GM19467 (cell line): ENCODE data around the gene OTOP2.

Source experiments
- ATAC-seq: cut with Tn5 transposase; IDR thresholded peaks from one replicate; pipeline ENCODE4 v1.9.1; 2021; ENCODE audit warnings: mild to moderate bottlenecking, moderate library complexity; ENCODE audit not compliant: unreplicated experiment

Gene OTOP2

GRCh38 chr17:74950207-74950606 is 26.1 kb downstream of the OTOP2 start:
- no peak for ATAC-seq

DNA sequence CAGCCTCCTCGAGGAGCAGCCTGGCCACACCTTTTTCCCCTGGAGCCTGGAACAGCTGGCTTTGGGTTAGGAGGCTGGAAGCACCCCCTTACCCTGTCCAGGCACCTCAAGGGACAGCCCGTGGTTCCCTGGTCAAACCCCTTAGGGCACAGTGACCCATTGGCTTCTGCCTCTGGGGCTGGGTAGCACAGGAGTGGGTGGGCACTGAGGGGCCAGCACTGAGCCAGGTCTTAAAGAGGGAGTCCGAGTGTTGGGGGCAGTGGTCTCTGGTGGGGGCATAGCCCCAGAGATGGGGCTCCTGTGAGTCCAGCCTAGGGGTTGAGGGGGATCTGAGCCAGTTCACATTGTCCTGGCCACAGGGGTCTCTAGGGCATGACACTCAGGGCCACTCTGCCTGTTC is 27.0 kb downstream of the OTOP2 start:
- ATAC-seq, result no peak

GRCh38 chr17:74951680-74952421 is 27.8 kb downstream of the OTOP2 start:
- no peak for ATAC-seq

- no peak for ATAC-seq
These were observed 28.5 kb downstream of the OTOP2 start for GRCh38 chr17:74952431-74953133.

- no peak for ATAC-seq
These were observed 29.1 kb downstream of the OTOP2 start for GRCh38 chr17:74953134-74953687.

DNA sequence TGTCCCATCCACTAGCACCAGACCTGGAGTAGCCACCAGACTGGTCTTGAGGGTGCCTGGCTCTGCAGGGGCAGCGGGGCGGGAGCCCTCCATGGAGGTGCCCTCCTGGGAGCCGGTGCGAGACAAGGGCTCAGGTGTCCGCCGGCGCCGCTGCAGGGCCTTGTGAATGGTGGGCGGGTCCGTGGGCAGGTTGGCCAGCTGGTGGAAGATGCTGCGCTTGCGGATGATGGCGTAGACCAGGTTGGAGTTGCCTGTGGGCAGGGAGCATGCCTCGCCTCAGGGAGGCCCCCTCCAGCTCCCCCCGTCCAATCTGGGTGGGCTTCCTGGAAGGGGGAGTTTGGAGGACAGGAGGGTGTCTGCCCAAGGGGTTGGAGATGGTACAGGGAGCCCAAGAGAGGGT is 30.0 kb downstream of the OTOP2 start:
- ATAC-seq, result no peak

GRCh38 chr17:74954665-74955421 is 30.8 kb downstream of the OTOP2 start:
- no peak for ATAC-seq

GRCh38 chr17:74956093-74956492 is 32.0 kb downstream of the OTOP2 start:
- no peak for ATAC-seq

DNA sequence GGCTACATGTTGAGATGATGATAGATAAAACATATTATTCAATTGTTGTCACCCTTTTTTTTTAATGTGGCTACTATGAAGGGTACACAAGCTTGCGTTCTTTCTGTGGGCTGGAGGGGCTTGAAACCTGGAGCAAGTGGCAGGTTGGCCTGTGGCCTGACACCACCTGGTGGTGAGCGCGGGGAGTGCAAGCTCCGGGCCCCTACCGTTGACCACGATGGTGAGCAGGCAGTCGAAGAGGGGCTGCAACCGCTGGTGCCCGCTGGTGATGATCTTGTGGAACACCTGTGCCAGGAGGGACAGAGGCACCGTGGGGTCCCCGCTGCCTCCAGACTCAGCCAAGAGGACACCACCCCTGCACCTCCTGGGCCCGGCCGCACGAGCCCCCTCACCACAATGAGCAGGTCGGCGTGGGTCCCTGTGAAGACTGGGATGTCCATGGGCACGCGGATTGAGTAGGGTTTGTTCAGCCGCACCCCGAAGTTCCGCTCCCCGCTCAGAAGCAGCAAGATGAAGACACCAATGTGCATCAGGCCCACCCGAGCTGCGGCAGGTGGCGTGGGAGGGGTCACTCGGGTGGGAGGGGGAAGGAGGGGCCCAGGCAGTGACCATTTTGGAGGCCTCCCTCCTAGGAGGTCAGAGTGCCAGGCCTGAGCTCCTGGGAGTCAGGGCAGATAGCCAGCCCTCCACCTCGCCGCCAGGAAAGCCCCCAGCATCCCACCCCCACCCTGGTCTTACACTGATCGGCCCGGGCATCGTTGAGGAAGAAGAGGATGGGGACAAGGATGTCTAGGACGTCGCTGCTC is 34.1 kb downstream of the OTOP2 start:
- ATAC-seq, result no peak

DNA sequence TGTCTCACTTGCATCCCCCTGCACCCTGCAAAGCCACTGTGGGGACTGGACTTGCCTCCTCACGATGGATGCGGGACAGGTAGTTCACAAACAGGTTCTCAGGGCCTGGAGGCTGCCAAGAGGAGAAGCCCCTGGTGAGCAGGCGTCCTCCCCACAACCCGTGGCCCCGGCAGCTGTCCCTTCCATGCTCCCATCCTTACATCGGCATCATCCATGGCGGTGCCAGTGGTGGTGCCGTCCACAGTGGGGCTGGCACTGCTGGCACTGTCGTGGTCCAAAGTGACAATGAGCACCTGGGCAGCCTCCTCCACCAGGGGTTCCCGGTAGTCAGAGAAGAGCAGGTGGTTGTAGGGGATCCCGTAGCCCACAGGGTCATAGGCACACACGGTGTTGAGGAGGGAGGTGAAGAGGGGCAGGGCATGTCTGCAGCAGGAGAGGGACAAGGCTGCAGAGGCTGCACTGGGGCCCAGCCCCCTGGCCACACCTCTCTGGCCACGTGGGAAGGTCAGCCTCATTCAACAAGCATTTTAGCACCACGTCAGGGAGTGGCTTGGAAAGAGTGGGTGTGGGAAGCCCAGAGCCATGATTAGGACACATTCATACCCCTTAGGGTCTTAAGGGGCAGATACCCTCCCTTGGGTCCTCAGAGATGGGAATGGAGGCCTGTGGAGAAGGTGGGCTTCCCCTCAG is 35.9 kb downstream of the OTOP2 start:
- ATAC-seq, result no peak

- ATAC-seq, result no peak
These were observed 36.7 kb downstream of the OTOP2 start for GRCh38 chr17:74960570-74961342.

DNA sequence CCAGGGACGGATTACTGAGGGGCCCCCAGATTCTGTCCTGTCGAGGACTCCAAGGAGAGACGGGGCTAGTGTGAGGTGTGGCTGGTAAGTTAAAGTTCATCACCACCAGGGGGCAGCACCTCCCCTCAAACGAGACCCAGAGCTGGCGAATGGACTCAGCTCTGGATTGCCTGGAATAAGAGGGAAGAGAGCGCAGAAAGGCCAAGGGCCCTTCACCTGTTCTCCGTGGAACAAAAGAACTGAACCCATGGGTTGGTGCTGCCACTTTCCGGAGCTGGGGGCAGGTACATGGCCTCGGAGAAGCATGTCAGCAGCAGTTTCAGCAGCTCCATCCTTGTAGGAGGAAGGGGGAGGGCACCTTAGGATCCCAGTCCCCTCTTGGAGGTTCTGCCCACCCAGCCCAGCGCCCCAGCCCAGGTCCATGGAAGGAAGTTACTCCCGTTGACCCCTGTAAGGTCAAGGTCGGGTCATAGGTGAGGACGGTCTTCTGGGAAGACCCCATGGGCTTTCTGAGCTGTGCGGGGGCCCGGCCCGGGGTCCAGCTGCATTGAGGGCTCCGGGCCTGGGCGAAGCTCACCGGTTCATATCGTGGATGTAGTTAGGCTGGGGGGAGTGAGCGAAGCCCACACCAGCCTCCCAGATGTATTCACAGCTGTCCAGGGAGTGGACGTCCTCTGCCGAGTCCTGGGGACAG is 37.7 kb downstream of the OTOP2 start:
- no peak for ATAC-seq

- ATAC-seq, result no peak
These were observed 38.7 kb downstream of the OTOP2 start for GRCh38 chr17:74962622-74963394.

DNA sequence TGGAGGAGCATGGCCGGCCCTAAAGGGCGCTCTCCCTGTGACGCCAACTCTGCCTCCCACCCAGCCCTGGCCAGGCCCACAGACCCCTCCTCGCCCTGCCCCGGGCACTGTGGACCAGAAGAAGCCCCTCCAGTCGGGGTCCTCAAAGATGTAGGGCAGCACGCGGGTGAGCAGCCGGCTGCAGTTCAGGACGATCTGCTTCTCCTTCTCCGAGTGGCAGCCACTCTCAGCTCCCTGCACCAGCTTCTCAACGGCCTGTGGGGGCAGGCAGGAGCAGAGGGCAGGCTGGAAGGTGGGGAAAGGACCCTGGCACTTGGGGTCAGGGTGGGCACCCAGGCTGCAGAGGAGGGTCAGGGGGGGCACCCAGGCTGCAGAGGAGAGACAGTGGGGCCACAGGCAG is 39.6 kb downstream of the OTOP2 start:
- ATAC-seq, result no peak

GRCh38 chr17:74964246-74964761 is 40.2 kb downstream of the OTOP2 start:
- no peak for ATAC-seq

DNA sequence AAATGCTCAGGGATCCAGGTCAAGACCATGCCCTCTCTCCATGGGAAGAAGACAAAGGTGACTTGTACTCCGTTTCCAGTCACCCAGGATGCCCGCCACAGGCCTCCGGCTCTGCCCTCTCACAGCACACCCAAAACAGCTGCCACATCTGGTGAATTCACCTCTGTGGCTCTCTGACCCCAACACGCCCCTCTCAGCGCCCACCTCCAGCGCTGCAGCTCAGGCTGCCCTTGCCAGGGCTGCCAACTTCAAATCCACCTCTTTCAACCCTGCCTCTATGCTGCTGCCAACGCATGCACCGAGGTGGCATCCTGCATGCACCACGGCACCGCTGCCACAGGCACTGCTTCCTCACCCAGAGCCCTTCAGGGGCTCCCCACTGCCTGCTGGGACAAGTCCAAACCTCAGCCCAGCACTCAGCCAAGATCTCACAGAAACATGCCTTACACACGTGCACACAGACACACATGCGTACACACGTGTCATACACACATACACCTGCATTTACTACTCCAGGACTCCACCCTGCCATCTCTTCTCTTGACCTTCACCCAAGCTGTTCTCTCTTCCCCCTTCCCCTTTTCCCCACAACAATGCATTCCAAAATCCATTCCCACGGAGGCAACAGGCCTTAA is 41.0 kb downstream of the OTOP2 start:
- ATAC-seq, result no peak

GRCh38 chr17:74968361-74968780 is 44.3 kb downstream of the OTOP2 start:
- ATAC-seq, result no peak
